ENCODE measurements around the gene SH2B3.

SH2B3 gene

DNA sequence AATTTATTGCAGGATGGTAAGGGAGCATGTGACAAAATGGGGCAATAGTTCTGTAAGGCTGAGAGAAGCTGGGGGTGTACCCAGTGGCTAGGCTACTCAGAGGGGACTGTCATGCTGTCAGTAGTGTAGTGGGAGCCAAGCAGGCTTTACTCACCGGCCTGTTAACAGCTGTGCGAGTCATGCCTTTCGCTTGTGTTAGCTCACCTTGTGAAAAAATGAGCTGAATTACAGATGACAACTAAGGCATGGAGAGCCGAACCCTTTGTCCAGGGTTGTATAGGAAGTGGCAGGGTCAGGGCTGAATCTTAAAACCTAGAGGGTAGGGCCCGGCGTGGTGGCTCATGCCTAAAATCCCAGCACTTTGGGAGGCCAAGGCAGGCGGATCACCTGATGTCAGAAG is 37.9 kb downstream of the SH2B3 start:
- peak in 1 of 2 donors; percentile 45 for DNase-seq (ENCODE audit: low read depth in 2 of 2)

DNA sequence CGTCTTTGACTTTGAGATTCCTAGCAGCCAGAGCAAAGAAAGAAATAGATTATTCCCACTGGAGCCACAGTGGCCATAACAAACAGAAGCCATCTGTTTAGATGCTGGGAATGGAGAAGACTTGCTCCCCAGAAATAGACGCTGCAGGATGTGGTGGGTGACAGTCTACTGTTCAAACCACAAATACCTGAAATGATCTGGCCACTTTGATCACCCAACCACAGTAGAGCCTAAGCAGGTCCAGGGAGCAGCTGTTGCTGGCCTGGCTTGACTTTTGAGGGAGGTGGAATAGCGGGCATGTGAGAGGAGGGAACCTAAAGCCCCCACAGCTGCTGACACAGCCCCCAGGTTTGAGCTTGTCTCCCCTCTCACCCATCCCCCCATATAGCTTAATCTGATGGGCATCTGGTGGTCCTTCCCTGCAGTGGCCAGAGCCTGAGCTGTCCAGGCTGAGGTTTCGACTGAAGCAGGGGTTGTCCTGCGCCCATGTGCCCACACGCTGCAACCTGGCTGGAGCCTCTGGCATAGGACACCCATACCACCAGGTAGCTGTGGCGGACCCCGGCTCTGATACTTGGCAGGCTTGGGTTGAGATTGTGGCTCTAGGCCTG is 38.7 kb downstream of the SH2B3 start:
- no peak for DNase-seq (ENCODE audit: low read depth in 2 of 2)

DNA sequence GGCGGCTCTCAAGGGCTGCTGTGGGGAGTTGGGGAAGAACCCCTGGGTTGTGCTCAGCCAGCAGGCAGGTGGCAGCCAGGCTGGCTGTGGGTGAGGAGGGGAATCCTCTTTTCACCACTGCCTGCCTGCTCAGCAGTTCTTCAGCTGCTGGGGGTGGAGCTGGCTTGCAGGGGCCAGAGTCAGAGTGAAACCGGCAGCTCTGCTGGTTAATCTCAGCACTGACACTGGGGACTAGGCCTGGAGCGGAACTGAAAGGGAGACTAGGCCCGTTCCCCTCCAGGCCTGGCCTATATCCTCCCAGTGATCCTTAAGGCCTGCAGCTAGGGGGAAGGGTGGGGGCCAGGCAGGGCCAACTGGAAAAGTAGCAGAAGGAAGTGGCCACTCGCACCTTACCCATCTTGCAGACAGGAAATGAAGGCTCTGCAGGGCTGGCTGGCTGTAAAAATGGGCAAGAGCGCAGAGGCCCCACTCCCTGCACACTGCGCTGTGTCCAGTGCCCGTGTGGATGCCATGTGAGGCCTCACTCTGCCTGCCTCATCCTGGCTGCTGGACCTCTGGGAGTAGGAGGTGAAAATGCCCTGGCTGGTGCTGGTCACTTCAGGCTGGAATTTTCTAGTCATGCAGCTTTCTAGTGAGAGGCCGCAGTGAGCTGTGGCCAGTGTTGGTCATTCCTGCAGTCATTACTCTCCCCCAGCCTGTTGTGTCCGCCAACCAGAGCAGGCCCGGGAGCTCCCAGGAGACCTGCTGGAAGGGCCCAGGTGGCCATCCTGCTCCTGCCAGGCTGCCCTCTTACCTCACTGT is 39.4 kb downstream of the SH2B3 start:
- DNase-seq (ENCODE audit: low read depth in 2 of 2): peak; percentile 84 to 87

- no peak for DNase-seq (ENCODE audit: low read depth in 2 of 2)
Measured at GRCh38 chr12:111445726-111446581, 40.2 kb downstream of the SH2B3 start.

GRCh38 chr12:111446631-111447570 is 41.2 kb downstream of the SH2B3 start:
- no peak for DNase-seq (ENCODE audit: low read depth in 2 of 2)

DNA sequence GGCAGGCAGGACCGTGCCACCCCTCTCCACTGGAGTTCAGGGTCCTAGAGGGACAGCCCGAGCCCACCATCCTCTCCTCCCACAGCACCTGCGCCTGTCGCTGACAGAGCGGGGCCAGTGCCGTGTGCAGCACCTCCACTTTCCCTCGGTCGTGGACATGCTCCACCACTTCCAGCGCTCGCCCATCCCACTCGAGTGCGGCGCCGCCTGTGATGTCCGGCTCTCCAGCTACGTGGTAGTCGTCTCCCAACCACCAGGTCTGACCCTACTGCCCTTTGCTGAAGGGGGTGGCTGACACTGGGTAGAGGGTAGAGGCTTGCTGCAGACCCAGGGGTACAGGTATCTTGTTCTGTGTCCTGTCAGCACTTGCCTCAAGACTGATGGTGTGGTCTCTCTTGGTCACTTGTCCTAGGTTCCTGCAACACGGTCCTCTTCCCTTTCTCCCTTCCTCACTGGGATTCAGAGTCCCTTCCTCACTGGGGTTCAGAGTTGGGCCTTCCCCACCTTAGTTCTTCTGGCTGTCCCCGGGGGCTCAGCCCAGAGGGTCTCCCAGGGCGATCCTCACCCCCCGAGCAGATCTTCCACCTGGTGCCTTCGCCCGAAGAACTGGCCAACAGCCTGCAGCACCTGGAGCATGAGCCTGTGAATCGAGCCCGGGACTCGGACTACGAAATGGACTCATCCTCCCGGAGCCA is 42.0 kb downstream of the SH2B3 start:
- no peak for DNase-seq (ENCODE audit: low read depth in 2 of 2)

GRCh38 chr12:111448266-111448830 is 42.6 kb downstream of the SH2B3 start:
- no peak for DNase-seq (ENCODE audit: low read depth in 2 of 2)

DNA sequence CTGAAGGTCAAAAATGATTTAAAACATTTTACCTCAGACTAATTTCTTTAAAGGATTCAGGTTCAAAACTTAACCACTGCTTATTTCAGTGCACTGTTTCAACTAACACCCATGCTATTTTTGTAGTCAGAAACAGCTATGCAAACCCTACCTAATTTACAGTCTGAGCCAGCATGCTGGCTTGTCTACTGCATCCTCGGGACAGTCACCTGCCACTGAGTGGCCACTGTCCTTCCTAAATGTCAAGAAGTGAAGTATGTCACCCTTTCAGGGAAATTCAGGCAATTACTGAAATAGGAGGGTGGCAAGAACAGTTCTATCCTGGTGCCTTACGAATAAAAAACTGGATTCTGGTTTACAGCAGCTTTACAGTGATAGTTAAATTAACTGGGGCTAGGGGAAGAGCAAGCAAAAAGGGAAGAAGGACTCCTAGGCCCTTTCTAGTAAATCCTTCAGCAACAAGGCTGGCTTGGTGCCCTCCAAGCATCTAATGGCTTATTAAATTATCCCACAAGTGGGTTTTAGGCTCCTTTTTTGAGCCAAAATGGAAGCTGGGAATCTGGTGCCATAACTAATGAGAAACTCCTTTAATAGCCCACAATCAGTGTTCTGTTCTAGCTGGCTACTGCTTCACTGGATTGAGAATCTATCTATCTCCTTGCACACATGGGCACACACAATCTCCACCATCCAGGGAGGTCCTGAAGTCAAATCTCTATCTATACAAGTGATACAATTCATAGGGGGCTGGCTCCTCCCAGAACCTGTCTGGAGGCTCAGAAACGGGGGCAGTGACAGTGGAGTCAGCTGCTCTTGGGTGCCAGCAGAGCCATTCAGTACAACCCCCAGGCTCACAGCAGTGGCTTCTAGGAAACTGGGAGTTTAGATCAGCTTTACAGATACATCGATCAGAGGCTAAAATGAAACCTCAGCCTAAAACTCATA is 43.4 kb downstream of the SH2B3 start:
- no peak for DNase-seq (ENCODE audit: low read depth in 2 of 2)

- DNase-seq (ENCODE audit: low read depth in 2 of 2): no peak
Measured at GRCh38 chr12:111450676-111451075, 45.0 kb downstream of the SH2B3 start.

- DNase-seq (ENCODE audit: low read depth in 2 of 2): no peak
Measured at GRCh38 chr12:111451232-111451631, 45.5 kb downstream of the SH2B3 start.

DNA sequence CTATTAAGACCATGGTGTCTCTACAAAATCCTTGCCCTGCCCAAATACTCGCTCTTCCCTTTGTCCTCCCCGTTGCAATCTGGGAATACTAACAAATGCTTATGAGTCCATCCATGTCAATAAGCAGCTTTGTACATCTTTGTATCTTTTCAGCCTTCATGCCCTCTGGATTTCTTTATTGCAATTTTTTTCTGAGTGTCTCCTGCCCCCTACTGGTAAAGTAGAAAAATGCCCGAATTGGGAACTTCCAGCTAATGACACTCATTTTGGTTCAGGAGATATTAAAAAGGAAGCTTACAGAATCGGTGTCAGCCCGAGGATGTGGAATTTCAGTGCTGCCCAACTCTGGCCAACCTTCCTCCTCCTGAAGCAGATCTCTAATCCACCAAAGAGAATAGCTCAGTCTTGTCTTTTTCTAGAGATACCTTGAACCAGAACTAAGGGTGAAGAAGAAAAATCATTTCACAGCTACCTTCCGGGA is 46.0 kb downstream of the SH2B3 start:
- DNase-seq (ENCODE audit: low read depth in 2 of 2): no peak

- no peak for DNase-seq (ENCODE audit: low read depth in 2 of 2)
Measured at GRCh38 chr12:111453071-111453989, 47.6 kb downstream of the SH2B3 start.

DNA sequence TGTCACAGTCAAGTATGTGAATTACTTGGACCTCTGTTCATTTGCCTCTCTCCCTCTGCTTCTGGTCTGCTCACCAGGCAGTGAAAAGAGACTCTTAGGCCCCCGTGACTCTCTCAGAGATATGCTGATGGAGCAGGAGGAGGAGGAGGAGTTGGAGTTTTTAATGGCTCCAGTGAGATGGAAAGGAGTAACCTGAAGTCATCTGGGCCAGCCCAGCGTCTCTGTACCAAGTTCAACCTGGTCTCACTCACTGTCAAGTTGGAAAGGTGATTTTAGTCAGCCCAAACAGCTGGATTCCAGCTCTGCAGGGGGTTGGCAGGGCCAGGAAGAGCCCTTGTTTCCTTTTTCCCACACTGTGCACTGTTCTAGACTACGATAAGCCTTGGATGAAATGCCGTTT is 48.6 kb downstream of the SH2B3 start:
- DNase-seq (ENCODE audit: low read depth in 2 of 2): no peak

DNA sequence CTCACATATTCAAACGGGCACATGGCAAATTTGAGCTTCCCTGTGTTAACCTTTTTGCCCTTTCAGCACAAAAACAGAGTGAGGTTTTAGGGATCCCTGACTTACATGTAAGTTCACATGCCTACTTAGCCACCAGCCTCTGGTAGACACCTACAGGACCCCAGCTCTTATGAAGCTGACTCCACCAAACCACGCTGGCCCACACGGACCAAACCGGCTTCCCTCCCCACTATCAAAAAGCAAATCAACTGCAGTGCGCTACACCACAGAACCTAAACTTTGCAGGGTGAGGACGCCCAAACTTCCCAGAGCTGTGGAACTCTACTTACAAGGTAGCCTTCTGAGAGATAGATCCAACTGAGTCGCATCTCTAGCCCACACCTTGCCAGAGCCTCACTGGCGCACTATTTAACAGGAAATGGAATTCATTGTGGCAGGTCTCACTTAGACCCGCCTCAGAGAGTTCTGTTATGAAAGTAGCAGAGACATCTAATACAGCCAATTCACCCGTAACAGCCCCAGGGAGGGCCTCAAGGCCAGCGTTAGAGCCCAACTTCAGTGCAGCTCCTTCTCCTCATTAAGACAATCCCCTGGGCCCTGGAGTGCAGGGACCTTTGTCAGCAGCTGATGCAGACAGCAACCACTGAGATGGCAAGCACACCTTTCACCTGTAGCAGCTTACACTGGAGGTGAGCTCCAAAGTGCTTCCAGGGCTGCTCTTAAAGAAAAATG is 49.2 kb downstream of the SH2B3 start:
- DNase-seq (ENCODE audit: low read depth in 2 of 2): no peak

- no peak for DNase-seq (ENCODE audit: low read depth in 2 of 2)
Measured at GRCh38 chr12:111455448-111456320, 50.0 kb downstream of the SH2B3 start.

DNA sequence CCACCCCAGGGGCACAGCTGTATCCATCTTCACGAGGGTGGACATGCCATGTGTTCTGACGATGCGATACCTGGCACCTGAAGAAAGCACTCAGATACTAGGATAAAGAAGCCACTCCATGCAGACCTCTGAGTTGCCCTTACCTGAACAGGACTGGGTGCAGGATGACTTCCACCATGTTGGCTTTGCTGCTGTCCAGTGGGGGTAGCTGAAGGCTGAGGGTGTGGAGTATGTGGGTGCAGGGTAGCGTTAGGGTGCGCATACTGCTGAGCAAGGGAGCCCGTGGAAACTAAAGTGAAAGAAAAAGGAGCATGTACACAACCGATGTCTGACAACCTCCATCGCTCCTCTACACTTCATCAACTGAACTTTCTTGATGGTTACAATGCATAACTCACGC is 51.3 kb downstream of the SH2B3 start:
- DNase-seq (ENCODE audit: low read depth in 2 of 2): no peak
